Activated gamma-delta T cell (primary cell): ENCODE measurements around the gene HSDL2.
"Not testable (repeated sequence)": the region's sequence is repeated elsewhere in the genome, so short reads cannot be mapped to it uniquely, and the experiment has no call there.

Experiments used
- DNase-seq: peaks from one replicate; lab custom pipeline; 2025; lab: John Stamatoyannopoulos, UW
- total RNA-seq, 2 donors: gene quantifications; one replicate each; lab custom pipeline; 2026; lab: John Stamatoyannopoulos, UW

HSDL2 gene
- 28.7 to 31.6 reads per million in 2 donors for total RNA-seq

DNA sequence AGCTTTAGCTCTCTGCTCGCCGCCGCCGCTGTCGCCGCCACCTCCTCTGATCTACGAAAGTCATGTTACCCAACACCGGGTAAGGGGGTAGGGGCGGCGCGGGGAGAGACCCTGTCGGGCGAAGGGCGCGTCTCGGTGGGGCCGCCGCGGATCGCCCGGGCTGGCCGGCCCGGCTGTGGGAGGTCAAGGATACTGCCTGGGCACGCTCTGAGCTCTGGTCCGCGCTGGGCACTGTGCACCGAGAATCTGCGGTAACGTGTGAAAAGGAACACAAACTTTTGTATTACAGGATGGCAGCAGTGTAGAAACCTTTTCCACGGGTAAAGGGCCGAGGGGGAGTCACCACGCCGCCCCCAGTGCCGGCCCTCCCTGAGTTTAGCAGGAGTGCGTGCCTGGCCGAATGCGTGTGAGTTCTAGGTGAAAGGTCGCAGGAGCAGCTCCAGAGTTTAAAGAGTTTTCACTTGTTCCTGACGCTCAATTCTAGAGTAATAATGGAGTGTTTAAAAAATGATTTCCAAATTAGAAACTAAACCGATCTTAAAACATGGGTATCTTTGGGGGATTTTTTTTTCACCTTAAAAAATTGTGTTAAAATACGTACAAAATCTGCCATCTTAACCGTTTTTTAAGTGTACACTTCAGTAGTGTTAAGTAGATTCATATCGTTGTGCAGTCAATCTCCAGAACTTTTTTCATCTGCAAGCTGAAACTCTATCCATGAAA, at the start of gene HSDL2:
TSS of gene HSDL2 (plus strand) at position 7 of the 723 bp plus-strand sequence. CDS start at position 63, 56 bp downstream.
- DNase-seq = peak; percentile 26

DNA sequence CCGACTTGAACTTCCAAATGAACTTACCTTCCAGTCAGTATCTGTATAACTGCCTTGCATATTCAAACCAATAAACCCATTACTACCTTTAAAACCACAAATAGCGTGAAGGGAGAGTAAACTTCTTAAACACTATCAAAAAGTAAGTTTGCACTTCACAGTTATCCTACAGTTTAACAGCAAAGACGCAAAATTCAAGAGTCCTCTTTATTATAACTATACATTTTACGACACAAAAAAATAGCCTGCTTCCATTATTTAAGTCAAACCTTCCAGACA, 48.3 kb upstream of the HSDL2 start:
- DNase-seq = no peak

DNA sequence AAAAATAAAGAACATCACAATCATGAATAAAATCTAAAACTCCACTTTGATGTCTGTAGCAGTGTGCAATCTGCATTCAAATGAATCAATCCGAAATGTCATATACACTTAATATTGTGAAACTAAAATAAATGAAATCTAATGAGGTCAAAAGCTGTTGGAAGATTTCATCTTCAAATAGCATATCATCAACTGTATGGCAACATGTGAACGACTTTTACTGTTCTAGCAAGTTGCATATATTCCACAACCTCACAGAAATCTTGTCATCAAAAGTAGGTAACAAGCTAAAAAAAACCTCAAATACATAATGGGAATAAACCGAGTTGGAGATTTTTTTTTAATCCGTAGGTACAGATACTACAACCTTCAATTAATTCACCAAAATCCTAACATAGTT, 47.7 kb upstream of the HSDL2 start:
- no peak for DNase-seq

DNA sequence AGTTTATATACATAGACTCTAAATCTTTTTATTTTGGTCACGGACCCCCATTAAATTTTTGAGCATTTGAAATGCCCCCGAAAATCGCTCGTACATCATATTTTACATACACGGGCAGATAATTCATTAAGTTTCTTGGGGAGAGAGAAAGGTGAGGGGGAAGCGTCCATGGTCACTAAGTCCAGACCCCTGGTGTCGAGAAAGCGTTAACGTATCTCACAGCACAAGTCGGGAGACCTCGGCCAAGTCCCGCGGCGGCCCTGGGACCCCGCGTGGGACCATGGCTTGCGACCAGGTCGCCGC, 47.3 kb upstream of the HSDL2 start:
- no peak for DNase-seq

DNA sequence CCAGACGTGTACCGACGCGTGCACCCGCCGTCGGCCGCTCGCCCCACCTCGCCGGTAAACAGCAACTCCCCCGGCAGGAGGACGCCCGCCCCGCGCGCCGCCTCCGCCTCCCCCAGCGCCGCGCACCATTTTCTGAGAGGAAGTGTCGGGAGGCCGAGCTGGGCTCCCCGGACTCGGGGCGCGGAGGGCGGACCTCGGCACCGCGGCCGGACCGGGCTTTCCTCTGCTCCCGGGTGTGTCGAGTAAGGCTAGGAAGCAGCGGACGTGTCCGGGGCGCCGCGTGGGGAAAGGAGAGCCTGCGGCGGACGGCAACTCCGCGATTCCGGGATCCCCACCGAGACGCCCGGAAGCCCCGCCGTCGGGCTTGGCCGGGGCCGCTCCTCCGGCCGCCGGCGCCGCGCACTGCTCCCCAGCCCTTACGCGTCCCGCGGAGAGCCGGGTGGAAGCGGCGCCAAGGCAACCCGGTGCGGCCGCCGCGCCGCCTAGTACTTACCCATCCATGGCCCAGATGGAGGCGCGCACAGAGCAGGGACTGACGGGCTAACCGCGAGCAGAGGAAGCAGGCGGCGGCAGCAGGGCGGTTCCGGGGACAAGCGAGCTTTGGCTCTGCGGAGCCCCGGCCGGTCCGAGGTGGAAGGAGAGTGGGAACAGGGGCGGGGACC, 46.8 kb upstream of the HSDL2 start, which contains the start of gene PTBP3:
TSS of gene PTBP3 (minus strand) at position 643 of the 662 bp plus-strand sequence. CDS start 35,754 bp downstream, outside the sequence.
- DNase-seq = peak; percentile 75

DNA sequence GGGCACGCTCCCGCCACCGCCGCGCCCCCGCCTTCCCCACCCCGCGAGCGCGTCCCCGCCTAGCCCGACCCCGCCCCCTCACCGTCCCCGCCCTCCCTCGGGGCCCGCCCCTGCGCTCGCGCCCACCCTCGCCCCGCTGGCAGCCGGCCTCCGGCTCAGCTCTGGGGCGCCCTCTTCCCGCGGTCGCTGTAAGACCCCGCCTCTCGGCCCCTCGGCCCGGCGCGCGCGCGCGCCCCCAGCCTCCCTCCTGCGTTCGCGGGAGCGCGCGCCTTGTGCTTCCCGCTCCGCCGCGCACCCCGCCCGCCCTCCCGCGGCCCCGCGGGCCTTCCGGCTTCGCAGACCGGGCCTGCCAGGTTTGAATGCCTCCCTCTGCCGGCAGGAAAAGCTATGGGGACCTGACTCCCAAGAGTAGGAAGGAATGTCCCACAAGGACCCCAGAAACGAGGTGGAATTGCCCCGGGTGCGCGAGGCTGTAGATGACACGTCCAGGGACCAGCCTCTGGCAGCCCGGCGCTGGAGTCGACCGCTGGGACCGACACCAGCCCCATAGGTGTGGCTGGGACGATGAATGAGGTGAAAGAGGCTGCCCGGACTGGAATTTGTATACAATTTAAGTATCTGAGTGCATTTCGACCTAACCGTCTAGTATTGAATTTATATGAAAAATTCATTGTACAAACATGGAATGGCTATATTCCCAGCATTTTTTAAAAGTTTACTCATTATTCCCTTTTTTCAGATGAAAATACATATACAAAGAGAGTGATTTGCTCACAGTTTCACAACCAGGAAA, 46.1 kb upstream of the HSDL2 start:
- DNase-seq = peak; percentile 93

DNA sequence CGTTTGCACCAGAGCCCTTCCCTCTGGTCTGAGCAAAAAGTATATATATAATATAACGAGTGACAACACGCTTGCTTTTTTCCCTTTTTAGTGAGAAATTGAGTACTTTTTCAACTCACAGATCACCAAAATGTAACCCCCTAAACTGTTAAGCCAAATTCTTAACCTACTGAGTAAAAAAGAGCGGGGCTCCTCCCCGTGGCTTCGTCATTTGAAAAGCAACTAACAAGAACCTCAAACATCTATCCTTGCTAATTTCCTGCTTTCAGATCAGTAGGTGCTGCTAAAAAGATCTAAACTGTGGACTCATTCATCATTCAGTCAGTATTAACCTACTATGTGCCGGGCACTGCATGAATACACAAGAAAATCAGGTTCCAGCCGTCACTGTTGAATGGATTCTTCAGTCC, 45.5 kb upstream of the HSDL2 start:
- DNase-seq = no peak

DNA sequence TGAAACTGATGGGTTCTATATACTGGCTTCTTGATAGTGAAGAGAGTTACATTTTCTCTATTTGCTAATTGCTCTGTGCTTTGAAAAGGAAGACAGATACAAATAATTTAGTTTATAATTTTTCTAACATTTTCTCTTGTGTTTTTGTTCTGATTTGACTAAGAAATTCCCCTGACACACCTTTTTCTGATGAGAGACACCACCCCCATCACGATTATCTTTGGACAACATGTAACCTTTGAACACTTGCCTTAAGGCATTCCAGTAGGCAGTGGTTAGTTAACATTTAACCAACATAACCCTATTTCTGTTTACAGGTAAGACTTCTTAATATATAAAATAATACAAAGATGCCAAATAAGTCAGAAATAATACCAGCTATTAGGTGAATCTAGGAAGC, 42.4 kb upstream of the HSDL2 start:
- DNase-seq = no peak

DNA sequence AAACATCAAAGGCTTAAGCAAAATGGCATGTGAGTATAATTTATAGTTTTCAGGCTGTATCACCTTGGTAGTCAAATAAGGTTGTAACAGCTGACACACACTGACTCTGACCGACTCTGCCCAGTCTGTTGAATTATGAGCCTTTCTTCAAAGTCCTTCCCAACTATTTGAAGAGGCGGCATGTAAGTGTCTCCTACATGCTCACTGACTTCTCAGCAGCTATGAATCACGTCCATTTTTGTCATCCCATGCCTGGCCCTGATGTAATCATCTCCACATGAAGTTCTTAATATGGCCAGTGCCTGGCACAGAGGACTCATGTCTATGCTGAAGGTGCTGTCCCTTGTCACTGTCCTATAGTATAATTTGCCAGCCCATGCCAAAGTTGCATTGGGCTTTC, 41.3 kb upstream of the HSDL2 start:
- DNase-seq = no peak

DNA sequence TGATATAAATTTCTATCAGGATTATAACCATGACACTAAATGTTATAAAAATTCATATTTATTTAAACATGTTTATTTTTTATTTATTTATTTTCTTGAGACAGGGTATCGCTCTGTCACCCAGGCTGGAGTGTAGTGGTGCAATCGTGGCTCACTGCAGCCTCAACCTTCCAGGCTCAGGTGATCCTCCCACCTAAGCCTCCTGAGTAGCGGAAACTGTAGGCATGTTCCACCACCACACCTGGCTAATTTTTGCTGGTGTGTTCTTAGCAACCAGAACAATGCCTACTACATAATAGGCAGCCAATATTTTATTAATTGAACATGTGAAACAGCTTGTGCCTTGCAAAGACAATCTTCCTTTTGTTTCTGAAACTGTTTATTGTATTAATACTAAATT, 40.0 kb upstream of the HSDL2 start:
- no peak for DNase-seq

DNA sequence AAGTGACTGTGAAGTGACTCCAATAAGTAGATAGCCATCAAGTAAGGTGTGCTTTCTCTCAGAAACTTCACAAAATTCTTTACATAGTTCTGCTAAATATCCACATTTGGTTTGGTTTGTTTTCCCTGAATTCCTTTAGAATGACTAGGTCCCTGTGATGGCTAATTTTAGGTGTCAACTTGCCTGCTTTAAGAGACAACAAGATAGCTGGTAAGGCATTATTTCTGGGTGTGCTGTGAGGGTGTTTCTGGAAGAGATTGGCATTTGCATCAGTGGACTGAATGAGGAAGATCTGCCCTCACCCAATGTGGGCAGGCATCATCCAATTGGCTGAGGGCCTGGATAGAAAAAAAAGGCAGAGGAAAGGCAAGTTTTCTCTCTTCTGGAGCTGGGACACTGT, 38.2 kb upstream of the HSDL2 start:
- DNase-seq = no peak

DNA sequence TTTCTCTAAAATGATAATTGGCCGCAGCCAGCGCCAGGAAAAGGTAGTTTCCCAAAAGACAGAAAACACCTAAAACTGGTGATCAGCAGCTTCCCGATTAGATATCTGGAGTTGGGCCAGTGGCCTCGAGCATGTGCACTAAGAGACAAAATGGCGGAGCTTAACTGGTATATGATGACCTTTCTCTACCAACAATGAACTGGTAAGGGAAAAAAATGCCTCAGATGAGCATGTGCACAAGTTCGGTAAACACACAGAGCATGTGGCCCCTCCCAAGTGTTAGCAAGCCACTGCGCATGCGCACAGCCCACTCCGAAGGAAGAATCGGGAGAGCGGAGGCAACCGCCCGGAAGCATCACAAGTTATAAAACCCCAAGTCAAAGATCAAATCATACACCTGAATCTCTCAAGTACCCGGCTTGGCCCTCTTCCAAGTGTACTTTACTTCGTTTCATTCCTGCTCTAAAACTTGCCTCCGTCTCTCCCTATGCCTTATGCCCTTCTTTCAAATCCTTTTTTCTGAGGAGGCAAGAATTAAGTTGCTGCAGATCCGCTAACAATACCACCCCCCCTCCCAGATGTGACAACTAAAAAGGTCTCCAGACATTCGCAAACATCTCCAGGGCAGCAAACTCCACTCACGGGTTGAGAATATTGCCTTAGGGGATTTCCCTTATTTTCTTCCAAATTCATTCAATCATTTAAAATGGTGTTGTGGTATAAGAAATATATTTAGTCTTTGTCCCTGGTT, 31.5 kb upstream of the HSDL2 start:
- no peak for DNase-seq

DNA sequence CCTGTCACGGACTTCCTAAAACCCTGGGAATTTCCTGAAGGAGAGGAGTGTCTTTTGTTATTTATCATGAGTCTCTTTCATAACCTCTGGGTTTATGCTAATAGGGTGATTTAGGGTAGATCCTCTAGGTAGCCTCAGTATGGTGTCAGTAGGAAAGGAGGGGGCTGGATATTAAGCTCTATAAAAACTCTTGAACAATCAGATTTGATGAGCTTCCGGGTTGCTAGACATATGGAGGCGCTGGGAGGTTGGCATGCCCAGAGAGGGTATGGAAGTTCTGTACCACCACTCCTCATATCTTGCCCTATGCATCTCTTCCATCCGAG, 30.9 kb upstream of the HSDL2 start:
- DNase-seq = no peak

DNA sequence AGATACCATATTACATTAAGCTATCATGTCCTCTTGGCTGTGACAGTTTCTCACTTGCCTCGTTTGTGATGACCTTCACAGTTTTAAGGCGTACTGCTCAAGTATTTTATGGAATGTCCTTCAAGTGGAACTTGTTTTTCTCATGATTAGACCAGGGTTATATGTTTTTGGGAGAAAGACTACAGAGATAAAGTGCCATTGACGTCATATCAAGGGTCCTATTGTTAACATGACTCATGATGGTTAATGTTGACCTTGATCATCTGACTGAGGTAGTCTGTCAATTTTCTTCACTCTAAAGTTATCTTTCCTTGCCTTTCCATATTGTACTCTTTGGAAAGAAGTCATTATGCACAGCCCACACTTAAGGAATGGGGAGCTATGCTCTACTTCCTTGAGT, 28.7 kb upstream of the HSDL2 start:
- DNase-seq = no peak

DNA sequence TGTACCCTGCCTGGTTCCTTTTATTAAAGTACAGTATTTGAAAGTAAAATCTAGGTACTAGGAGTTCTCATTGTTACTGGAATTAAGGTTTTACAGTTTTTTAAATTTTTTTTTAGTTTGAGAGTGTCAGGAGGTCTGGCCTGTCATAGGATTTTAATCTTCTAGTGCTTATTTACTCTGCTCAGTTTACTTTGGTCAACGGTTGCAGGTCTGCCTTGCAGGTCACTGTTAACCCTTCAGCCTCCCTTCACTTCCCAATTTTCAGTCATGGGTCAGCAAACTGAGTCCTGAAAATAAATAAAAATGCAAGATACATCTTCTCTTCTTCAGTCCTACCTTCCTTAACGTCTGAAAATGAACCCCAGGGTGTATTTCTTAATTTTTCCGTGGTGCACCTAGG, 27.7 kb upstream of the HSDL2 start:
- no peak for DNase-seq

DNA sequence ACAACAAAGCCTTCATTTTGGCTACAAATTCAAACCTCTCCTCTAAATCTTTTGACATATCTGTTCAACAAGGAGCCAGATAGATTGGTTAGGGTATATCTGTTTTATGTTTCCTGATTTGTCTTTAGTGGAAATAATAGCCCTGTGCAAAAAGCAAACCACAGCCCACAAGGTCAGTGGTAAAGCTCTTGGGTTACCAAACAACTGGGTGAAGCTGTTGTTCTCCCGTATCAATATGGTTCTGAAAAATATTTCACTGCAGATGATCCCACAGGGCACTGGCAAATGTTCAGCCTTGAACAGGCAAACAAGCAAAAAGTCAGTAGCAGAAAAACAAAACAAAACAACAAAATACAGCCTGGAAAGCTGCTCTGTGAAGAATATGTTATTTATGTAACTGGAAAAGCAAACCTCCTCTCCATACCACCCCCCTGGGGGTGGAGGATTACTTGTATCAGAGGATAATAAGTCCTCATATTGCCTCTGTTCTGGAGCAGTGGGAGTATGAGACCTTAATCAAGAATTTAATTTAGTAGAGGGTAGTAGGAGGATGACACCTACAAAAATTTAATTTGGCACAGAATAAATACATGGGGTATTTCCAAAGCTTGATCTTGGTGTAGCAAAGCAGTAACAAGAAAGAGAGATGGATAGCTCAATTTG, 25.7 kb upstream of the HSDL2 start:
- no peak for DNase-seq

DNA sequence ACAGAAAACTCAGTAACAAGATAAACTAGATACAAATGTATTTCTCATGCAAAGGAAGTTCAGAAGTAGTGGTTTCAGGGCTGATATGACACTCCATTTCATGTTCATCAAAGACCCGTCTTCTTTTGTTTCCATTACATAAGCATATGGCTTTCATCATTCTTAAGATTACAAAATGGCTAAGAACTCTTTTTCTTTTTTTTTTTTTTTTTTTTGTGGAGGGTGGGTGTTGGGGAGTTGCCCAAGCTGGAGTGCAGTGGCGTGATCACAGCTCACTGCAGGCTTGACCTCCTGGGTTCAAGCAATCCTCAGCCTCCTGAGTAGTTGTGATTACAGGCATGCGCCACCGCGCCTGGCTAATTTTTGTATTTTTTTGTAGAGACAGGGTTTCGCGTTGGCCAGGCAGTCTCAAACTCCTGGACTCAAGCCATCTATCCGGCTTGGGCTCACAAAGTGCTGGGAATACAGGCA, 24.4 kb upstream of the HSDL2 start:
- DNase-seq = no peak

DNA sequence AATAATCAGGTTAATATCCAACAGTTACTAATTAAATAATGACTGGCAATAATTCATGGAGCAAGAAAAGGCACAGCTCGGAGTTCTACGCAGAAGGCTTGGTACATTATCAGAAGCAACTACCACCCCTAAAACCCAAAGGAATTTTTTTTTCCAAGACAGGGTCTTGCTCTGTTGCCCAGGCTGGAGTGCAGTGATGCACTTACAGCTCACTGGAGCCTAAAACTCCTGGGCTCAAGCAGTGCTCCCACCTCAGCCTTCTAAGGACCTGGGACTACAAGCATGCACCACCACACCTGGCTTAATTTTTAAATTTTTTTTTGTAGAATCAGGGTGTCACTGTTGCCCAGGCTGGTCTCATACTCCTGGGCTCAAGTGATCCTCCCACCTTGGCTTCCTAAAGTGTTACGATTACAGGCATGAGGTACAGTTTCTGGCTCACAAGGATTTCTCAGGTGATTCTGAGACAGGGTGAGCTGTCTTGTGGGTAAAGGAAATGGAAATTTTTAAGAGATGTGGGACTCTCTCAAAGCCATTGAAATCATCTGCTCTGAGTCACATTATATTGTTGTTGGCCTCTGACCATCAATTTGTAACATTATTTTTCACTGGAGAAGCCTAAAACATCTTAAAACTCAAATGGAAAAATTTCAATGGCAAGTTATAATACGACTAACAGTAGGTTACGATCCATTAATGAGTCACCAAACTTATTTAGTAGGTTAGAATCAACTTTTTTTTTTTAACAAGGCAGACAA, 19.7 kb upstream of the HSDL2 start:
- no peak for DNase-seq

DNA sequence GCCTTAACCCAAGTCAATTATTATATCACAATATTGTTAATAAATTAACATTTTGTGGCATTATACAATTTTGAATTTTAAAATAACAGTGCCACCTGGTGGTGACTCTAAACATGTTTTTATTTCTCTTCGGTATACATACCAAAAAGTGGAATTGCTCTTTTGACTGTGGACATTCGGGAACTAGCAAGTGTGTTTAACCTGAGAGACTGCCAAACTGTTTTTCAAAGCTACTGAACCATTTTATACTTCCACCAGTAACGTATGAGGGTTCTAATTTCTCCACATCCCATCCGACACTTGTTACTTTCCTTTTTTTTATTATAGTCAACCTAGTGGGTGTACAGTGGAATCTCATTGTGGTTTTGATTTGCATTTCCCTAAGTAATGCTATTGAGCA, 18.3 kb upstream of the HSDL2 start:
- no peak for DNase-seq

DNA sequence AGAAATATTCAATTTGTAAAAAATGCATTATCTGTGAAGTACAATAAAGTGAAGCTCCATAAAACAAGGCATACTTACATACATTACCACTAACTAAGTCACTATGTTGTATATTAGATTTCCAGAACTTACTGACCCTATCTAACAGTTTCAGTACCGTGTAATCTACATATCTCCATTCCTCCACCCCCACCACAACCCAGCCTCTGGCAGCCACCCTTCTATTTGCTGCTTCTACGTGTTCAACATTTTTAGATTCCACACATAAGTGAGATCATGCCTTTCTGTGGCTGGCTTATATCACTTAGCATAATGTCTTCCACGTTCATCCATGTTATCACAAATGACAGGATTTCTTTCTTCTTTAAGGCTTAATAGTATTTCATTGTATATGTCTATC, 15.1 kb upstream of the HSDL2 start:
- DNase-seq = no peak

DNA sequence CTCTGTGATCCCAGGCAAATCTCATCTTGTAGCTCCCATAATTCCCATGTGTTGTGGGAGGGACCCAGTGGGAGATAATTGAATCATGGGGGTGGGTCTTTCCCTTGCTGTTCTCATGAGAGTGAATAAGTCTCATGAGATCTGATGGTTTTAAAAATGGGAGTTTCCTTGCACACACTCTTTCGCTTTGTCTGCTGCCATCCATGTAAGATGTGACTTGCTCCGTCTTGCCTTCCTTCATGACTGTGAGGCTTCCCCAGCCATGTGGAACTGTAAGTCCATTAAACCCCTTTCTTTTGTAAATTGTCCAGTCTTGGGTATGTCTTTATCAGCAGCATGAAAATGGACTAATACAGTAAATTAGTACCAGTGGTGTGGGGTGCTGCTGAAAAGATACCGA, 14.7 kb upstream of the HSDL2 start:
- DNase-seq = not testable (repeated sequence)
